GM23248 (cell line): Measurements from ENCODE around the gene C6orf62. TPM values are rescaled to one million over a fixed set of nuclear protein-coding genes. Genes with fewer than 3 reads are reported as not detected.
A peak's percentile ranks its signal among the peaks of the same experiment; 100 is the strongest.

Source experiments
- DNase-seq: peaks from one replicate; pipeline ENCODE4 v3.0.0-alpha.2; 2015
- H2AFZ ChIP-seq: fragments of 200-600 bp; sonication (generic); 2 replicates; pipeline ENCODE4 v1.6.1; 2016; ENCODE audit warnings: antibody characterized with exemption
- H3F3A ChIP-seq: fragments of 200-600 bp; sonication (generic); 2 replicates; pipeline ENCODE4 v1.6.1; 2016; ENCODE audit warnings: mild to moderate bottlenecking, antibody characterized with exemption, mixed run types; ENCODE audit not compliant: insufficient read depth
- H3K27ac ChIP-seq: fragments of 200-600 bp; sonication (generic); 2 replicates; pipeline ENCODE4 v1.5.1; 2016; ENCODE audit warnings: mild to moderate bottlenecking
- H3K27me3 ChIP-seq: fragments of 200-600 bp; sonication (generic); replicated peaks from 2 replicates; pipeline ENCODE4 v1.6.1; 2016; ENCODE audit warnings: mild to moderate bottlenecking; ENCODE audit not compliant: insufficient read depth
- H3K36me3 ChIP-seq: fragments of 200-600 bp; sonication (generic); 2 replicates; pipeline ENCODE4 v1.6.1; 2016; ENCODE audit warnings: low read depth, mild to moderate bottlenecking
- H3K4me1 ChIP-seq: fragments of 200-600 bp; sonication (generic); 2 replicates; pipeline ENCODE4 v1.6.1; 2016; ENCODE audit warnings: mild to moderate bottlenecking; ENCODE audit not compliant: insufficient read depth
- H3K4me2 ChIP-seq: fragments of 200-600 bp; sonication (generic); one replicate; pipeline ENCODE4 v1.6.1; 2016; ENCODE audit warnings: mild to moderate bottlenecking; ENCODE audit not compliant: unreplicated experiment
- H3K4me3 ChIP-seq: fragments of 200-600 bp; sonication (generic); 2 replicates; pipeline ENCODE4 v1.5.1; 2016; ENCODE audit warnings: mild to moderate bottlenecking
- H3K79me2 ChIP-seq: fragments of 200-600 bp; sonication (generic); 2 replicates; pipeline ENCODE4 v1.6.1; 2016; ENCODE audit warnings: mild to moderate bottlenecking; ENCODE audit not compliant: insufficient read depth
- H3K9ac ChIP-seq: fragments of 200-600 bp; sonication (generic); 2 replicates; pipeline ENCODE4 v1.6.1; 2016; ENCODE audit warnings: mild to moderate bottlenecking
- H3K9me2 ChIP-seq: fragments of 200-600 bp; sonication (generic); 2 replicates; pipeline ENCODE4 v1.6.1; 2016; ENCODE audit warnings: mixed run types, mild to moderate bottlenecking, moderate library complexity; ENCODE audit not compliant: insufficient read depth
- H3K9me3 ChIP-seq: fragments of 200-600 bp; sonication (generic); one replicate; pipeline ENCODE4 v1.6.1; 2017; ENCODE audit warnings: low read depth
- H4K20me1 ChIP-seq: fragments of 200-600 bp; sonication (generic); 2 replicates; pipeline ENCODE4 v1.6.0; 2016; ENCODE audit not compliant: insufficient read depth
- EZH2 ChIP-seq: fragments of 200-600 bp; sonication (generic); IDR thresholded peaks from 2 replicates; pipeline ENCODE4 v1.6.1; 2018; ENCODE audit warnings: antibody characterized with exemption, mild to moderate bottlenecking; ENCODE audit not compliant: insufficient read depth, poor library complexity, severe bottlenecking
- EZH2phosphoT487 ChIP-seq: fragments of 200-600 bp; sonication (generic); IDR thresholded peaks from 2 replicates; pipeline ENCODE4 v1.6.1; 2018; ENCODE audit warnings: antibody characterized with exemption, moderate library complexity, mild to moderate bottlenecking, low read depth; ENCODE audit not compliant: insufficient read depth
- WGBS, 2 experiments: methylation state at CpG; one replicate each; pipeline ENCODE4 v1.1.6; 2015 to 2017; ENCODE audit warnings: low lambda C conversion rate in 2 of 2, low coverage in 1 of 2; ENCODE audit errors: missing lambda C conversion rate in 2 of 2; 5-methylcytosine and 5-hydroxymethylcytosine counted together
- in situ Hi-C: fragments of 300-500 bp; cut with MboI; formaldehyde crosslinking; loops from 2 replicates; pipeline ENCODE4 v1.15.0; 2020
- polyA plus RNA-seq: library from polyadenylated mRNA; unstranded; fragments of >200 nt; fragmentation: Nextera tagmentation; extraction: Ambion mirVana; gene quantifications from 2 replicates; pipeline ENCODE4 v1.2.1, GENCODE V29; 2016
- total RNA-seq: library from RNA; depleted of rRNA; stranded (reverse); fragments of >200 nt; shearing (Covaris generic); gene quantifications from 2 replicates; pipeline ENCODE4 v1.2.3, GENCODE V29; 2014

The C6orf62 gene
- total and polyA plus RNA-seq, 2 experiments from 2014 or later, result 107 to 307 TPM

GRCh38 chr6:24691550-24691949 is 27.4 kb downstream of the C6orf62 start:
- H3K4me1 ChIP-seq, result 0 out of 2 replicates have a peak, but pooled peaks cover 6% of the 10 kb centered on the region
- WGBS, 2 experiments, result 83 to 85% methylated on average over 3 of the region's 3 CpGs
- no peaks in the 10 kb centered on the region for H3K9me3 ChIP-seq
- H4K20me1 ChIP-seq, result no peaks in the 10 kb centered on the region
- no peaks in the 10 kb centered on the region for H3K36me3 ChIP-seq
- no peak overlapping the region for H3K27ac ChIP-seq
- no peak overlapping the region for H3K4me2 ChIP-seq
- H3K9me2 ChIP-seq, result no peaks in the 10 kb centered on the region
- in situ Hi-C loops, result loop anchor here (5.0 to 10.0 kb wide), 2 partner anchors 109 to 257 kb away; no protein-coding TSS in a partner anchor
- no peak overlapping the region for H3K4me3 ChIP-seq
- no peaks in the 10 kb centered on the region for H3K27me3 ChIP-seq
- 0 out of 2 replicates have a peak, but pooled peaks cover 4% of the 10 kb centered on the region for H3F3A ChIP-seq
- TF ChIP-seq EZH2, result no peak
- no peak for TF ChIP-seq EZH2phosphoT487
- no peaks in the 10 kb centered on the region for H3K79me2 ChIP-seq
- H3K9ac ChIP-seq, result no peak overlapping the region
- no peak for DNase-seq
- no peak overlapping the region for H2AFZ ChIP-seq

- H3K9me3 ChIP-seq, result no peaks in the 10 kb centered on the region
- H3K4me3 ChIP-seq, result no peak overlapping the region
- no peak for DNase-seq
- no peak for TF ChIP-seq EZH2
- TF ChIP-seq EZH2phosphoT487, result no peak
- in situ Hi-C loops, result loop anchor here (5.0 to 10.0 kb wide), 2 partner anchors 108 to 256 kb away; no protein-coding TSS in a partner anchor
- no peaks in the 10 kb centered on the region for H3K79me2 ChIP-seq
- no peaks in the 10 kb centered on the region for H3F3A ChIP-seq
- no peaks in the 10 kb centered on the region for H3K9me2 ChIP-seq
- no peaks in the 10 kb centered on the region for H4K20me1 ChIP-seq
- no peak overlapping the region for H3K4me2 ChIP-seq
- H3K9ac ChIP-seq, result no peak overlapping the region
- H3K27ac ChIP-seq, result no peak overlapping the region
- H3K4me1 ChIP-seq, result 0 out of 2 replicates have a peak, but pooled peaks cover 6% of the 10 kb centered on the region
- H3K27me3 ChIP-seq, result no peaks in the 10 kb centered on the region
- WGBS, 2 experiments, result 81 to 96% methylated on average over 1 of the region's 1 CpG
- H2AFZ ChIP-seq, result no peak overlapping the region
- no peaks in the 10 kb centered on the region for H3K36me3 ChIP-seq
Observed at GRCh38 chr6:24690593-24690992, 28.4 kb downstream of the C6orf62 start.

GRCh38 chr6:24689964-24690363 is 29.0 kb downstream of the C6orf62 start:
- 0 out of 2 replicates have a peak, but pooled peaks cover 6% of the 10 kb centered on the region for H3K4me1 ChIP-seq
- no peaks in the 10 kb centered on the region for H4K20me1 ChIP-seq
- H3K27me3 ChIP-seq, result no peaks in the 10 kb centered on the region
- H3K4me2 ChIP-seq, result no peak overlapping the region
- H3K9me2 ChIP-seq, result no peaks in the 10 kb centered on the region
- H2AFZ ChIP-seq, result no peak overlapping the region
- no peaks in the 10 kb centered on the region for H3F3A ChIP-seq
- no peak overlapping the region for H3K4me3 ChIP-seq
- H3K9ac ChIP-seq, result no peak overlapping the region
- peak; percentile 55 for DNase-seq
- TF ChIP-seq EZH2 (no peak), EZH2phosphoT487 (no peak)
- H3K36me3 ChIP-seq, result no peaks in the 10 kb centered on the region
- H3K27ac ChIP-seq, result no peak overlapping the region
- no peaks in the 10 kb centered on the region for H3K9me3 ChIP-seq
- no peaks in the 10 kb centered on the region for H3K79me2 ChIP-seq
- in situ Hi-C loops, result loop anchor here (5.0 to 10.0 kb wide), 2 partner anchors 108 to 255 kb away; no protein-coding TSS in a partner anchor
- WGBS, 2 experiments, result 45 to 54% methylated on average over 2 of the region's 2 CpGs

GRCh38 chr6:24686946-24687345 is 32.0 kb downstream of the C6orf62 start:
- Histone ChIP-seq H3K36me3 (no peaks in the 10 kb centered on the region), H3F3A (no peaks in the 10 kb centered on the region), H3K4me1 (0 out of 2 replicates have a peak, but pooled peaks cover 6% of the 10 kb centered on the region), H3K79me2 (no peaks in the 10 kb centered on the region), H2AFZ (no peak overlapping the region), H3K27me3 (no peaks in the 10 kb centered on the region), H3K4me2 (no peak overlapping the region), H3K27ac (no peak overlapping the region), H3K9me3 (no peaks in the 10 kb centered on the region), H3K9me2 (no peaks in the 10 kb centered on the region), H3K9ac (no peak overlapping the region), H3K4me3 (no peak overlapping the region), H4K20me1 (no peaks in the 10 kb centered on the region)
- DNase-seq, result no peak
- TF ChIP-seq EZH2phosphoT487 (no peak), EZH2 (no peak)
- 92 to 94% methylated on average over 4 of the region's 4 CpGs for WGBS, 2 experiments
- in situ Hi-C loops, result no loop called here

GRCh38 chr6:24686408-24686807 is 32.5 kb downstream of the C6orf62 start:
- Histone ChIP-seq H3F3A (no peaks in the 10 kb centered on the region), H2AFZ (no peak overlapping the region), H3K4me1 (0 out of 2 replicates have a peak, but pooled peaks cover 6% of the 10 kb centered on the region), H3K9me3 (no peaks in the 10 kb centered on the region), H3K9me2 (no peaks in the 10 kb centered on the region), H3K4me2 (no peak overlapping the region), H3K27ac (no peak overlapping the region), H3K36me3 (no peaks in the 10 kb centered on the region), H3K79me2 (no peaks in the 10 kb centered on the region), H3K9ac (no peak overlapping the region), H4K20me1 (no peaks in the 10 kb centered on the region), H3K4me3 (no peak overlapping the region), H3K27me3 (no peaks in the 10 kb centered on the region)
- no peak for TF ChIP-seq EZH2
- no peak for TF ChIP-seq EZH2phosphoT487
- WGBS, 2 experiments, result 100% methylated on average over 1 of the region's 1 CpG
- no peak for DNase-seq
- in situ Hi-C loops, result no loop called here
